Ovary (tissue), 3 donors: Measurements from ENCODE around the gene MLX.

Source experiments
- EP300 ChIP-seq: sonication (generic); formaldehyde crosslinking; IDR thresholded peaks from one replicate; pipeline ENCODE4 v1.6.1; 2017; ENCODE audit warnings: antibody characterized with exemption
- POLR2A ChIP-seq: fragments of 450-650 bp; IDR thresholded peaks from one replicate; pipeline ENCODE4 v1.6.1; 2017; ENCODE audit warnings: antibody characterized with exemption, mild to moderate bottlenecking, moderate library complexity
- TF ChIP-seq, protein P1 (sequence below), 3 donors: fragments of 450-650 bp in 2 of 3; fragments of 200-600 bp in 1 of 3; IDR thresholded peaks; one replicate each; pipeline versions ENCODE4 v1.5.1 to v1.8.0; 2016 to 2022; ENCODE audit warnings: antibody characterized with exemption in 3 of 3, mild to moderate bottlenecking in 1 of 3
- donor health status: DM: no; HTN: no; CAD: no.

DNA sequence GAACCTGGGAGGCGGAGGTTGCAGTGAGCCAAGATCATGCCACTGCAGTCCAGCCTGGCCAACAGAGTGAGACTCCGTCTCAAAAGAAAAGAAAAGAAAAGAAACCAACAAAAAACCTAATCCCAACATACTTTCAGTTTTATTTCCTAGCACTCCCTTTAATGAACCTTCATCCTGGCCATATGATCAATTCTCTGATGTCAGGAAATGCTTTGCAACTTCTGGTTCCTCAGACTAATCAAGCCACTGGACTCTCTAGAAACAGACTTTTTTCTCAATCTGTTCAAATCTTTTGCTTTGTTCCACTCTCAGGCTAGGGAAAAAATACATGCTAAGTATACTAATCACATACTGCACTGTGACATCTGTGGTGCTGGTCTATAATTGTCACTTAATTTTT lies 24.0 kb downstream of the MLX start:
- TF ChIP-seq, protein P1, sequence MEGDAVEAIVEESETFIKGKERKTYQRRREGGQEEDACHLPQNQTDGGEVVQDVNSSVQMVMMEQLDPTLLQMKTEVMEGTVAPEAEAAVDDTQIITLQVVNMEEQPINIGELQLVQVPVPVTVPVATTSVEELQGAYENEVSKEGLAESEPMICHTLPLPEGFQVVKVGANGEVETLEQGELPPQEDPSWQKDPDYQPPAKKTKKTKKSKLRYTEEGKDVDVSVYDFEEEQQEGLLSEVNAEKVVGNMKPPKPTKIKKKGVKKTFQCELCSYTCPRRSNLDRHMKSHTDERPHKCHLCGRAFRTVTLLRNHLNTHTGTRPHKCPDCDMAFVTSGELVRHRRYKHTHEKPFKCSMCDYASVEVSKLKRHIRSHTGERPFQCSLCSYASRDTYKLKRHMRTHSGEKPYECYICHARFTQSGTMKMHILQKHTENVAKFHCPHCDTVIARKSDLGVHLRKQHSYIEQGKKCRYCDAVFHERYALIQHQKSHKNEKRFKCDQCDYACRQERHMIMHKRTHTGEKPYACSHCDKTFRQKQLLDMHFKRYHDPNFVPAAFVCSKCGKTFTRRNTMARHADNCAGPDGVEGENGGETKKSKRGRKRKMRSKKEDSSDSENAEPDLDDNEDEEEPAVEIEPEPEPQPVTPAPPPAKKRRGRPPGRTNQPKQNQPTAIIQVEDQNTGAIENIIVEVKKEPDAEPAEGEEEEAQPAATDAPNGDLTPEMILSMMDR (IDR thresholded peaks at IDR 0.05), result no peak
- TF ChIP-seq EP300 (no peak), POLR2A (no peak)
